HG03571 (cell line): ENCODE measurements around the gene RAC2.
"Not testable (repeated sequence)": the region's sequence is repeated elsewhere in the genome, so short reads cannot be mapped to it uniquely, and the experiment has no call there.

ENCODE experiments used
- ATAC-seq: cut with Tn5 transposase; IDR thresholded peaks from one replicate; pipeline ENCODE4 v1.9.1; 2021; ENCODE audit not compliant: unreplicated experiment

The RAC2 gene

DNA sequence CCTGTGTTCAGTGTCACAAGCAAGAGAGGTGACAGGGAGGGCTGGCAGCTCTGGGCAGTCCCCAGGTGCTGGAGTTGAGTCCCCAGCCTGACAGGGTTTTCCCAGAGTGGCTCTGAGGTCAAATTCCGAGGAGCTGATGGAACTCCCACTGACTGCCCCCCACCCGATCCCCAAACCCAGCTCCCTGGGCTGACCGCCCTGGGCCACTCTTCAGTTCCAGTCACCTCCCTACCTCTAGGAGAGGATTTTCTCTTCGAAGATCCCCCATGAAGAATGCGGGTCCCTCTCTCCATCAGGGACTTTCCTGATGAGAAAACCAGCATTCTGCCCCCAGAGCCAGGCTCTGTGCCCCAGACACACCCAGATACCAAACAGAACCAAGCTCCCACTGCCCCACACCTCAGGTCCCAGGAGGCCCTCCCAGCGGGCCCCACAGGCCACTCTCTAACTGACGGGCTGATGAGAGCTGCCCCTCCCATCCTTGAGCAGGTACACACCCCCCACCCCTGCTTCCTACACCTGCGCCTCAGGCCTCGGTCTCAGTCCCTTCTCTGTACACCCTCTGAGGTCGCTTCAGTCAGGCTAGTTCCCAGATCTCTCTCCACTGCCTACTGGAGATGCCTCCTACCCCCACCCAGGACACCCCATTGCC, 12.1 kb upstream of the RAC2 start:
- ATAC-seq, result no peak

DNA sequence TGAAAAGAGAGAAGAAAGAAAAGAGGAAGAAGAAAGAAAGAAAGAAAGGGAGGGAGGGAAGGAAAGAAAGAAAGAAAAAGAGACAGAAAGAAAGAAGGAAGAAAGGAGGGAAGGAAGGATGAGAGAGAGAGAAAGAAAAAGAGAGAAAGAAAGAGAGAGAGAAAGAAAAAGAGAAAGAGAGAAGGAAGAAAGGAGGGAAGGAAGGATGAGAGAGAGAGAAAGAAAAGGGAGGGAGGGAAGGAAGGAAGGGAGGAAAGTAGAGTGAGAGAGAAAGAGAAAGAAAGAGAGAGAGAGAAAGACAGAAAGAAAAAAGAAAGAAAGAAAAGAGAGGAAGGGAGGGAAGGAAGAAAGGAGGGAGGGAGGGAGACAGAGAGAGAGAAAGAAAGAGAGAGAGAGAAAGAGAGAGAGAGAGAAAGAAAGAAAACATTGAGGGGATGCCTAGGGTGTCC, 11.5 kb upstream of the RAC2 start:
- no peak for ATAC-seq

DNA sequence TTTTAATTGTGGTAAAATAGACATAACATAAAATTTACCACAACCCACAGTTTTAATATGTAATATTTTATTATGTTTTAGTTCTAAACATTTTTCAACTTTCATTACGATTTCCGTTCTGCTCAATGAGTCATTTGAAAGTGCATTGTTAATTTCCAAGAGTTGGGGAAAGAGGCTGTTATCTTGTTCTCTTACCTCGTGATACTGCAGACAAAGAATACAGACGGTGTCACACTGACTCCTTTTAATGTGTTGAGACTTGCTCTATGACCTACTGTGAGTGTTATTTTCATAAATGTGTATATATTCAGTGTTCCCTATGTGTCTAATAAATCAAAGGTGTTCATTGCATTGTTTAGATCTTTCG, 10.8 kb upstream of the RAC2 start:
- no peak for ATAC-seq

GRCh38 chr22:37254209-37254866, 10.3 kb upstream of the RAC2 start:
- ATAC-seq, result no peak

GRCh38 chr22:37253126-37253660, 9.1 kb upstream of the RAC2 start:
- no peak for ATAC-seq

GRCh38 chr22:37251836-37252235, 7.8 kb upstream of the RAC2 start:
- not testable (repeated sequence) for ATAC-seq

DNA sequence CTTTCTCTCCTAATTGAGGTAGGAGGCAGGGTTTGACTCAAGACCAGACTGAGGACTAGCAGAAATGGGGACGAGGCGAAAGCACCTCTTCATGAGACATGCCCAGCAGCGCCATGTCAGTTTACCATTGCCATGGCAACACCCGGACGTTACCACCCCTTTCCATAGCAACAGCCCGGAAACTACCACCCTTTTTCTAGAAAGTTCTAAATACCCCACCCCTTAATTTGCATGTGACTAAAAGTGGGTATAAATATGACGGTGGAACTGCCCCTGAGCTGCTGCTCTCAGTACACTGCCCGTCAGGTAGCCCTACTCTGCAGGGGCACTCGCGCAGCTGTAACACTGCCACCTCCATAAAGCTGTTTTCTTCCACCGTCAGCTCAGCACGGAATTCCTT, 5.9 kb upstream of the RAC2 start:
- no peak for ATAC-seq

- no peak for ATAC-seq
Observed at GRCh38 chr22:37248251-37248650, 4.2 kb upstream of the RAC2 start.

- ATAC-seq, result no peak
Observed at GRCh38 chr22:37245740-37246139, 1.7 kb upstream of the RAC2 start.

DNA sequence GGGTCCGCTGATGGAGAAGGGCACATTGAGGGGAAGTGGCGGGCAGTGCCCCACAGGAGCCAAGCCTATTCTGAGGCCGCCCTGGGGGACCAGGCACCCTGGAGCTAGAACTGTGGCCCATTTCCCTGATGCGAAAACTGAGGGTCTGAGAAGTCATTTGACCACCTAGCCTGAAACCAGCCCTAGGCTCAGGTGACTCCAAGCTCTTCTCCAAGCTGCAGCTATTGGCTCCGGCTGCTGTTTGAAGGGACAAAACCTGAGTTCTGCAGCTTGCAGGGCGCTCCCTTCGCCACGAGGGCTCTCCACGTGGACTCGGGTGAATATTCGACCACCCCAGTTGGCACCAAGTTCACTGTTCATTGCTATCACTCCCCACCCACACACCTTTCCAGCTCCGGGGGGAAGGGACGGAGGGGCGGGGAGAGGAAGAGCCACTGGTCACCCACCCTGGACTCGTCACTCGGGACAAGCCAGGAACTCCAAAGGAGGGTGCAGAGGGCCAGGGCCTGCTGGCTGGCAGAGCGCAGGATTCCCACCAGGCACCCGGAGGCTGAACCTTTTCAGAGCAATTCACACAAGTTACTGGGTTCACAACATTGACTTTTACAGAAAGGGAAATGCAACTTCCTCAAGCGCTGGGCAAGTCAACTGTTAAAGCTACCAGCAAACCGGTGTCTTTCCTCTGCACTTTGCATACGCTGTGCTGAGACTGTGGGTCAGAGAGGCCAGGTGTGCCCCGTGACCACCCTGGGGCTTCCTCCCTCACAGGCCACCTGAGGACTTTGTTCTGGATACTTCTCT, 1.1 kb upstream of the RAC2 start:
- no peak for ATAC-seq

DNA sequence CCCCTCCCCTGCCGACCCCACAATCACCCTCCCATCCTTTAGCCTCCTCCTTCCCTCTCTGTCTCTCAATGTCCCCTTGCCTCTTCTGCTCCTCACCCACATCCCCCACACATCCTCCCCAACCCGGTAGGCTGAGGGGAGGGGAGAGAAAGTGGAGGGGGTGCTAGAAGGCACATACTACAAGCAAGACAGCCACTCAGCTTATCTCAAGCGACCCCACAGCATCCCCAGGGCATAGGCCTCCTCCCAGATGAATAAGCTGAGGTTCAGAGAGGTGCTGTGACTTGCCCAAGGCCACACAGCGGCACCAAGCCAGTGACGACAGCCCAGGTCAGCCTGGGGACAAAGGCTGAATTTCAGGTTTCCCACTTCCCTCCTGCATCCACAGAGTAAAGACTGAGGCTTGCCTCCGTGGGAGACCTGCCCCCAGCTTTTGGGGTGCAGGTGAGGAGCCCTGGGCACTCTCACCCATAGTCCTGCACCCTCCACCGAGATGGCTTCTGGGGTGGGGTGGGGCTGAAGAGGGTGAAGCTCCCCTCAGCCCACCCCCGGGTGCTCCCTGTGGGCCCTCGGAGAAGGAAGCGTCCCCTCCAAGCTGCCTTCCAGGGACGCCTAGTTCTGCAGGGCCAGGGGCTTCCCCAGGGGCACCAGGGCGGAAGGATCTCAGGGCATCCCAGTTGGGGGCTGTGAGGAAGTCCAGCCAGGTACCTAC, 511 bp downstream of the RAC2 start:
- ATAC-seq, result peak; percentile 1

DNA sequence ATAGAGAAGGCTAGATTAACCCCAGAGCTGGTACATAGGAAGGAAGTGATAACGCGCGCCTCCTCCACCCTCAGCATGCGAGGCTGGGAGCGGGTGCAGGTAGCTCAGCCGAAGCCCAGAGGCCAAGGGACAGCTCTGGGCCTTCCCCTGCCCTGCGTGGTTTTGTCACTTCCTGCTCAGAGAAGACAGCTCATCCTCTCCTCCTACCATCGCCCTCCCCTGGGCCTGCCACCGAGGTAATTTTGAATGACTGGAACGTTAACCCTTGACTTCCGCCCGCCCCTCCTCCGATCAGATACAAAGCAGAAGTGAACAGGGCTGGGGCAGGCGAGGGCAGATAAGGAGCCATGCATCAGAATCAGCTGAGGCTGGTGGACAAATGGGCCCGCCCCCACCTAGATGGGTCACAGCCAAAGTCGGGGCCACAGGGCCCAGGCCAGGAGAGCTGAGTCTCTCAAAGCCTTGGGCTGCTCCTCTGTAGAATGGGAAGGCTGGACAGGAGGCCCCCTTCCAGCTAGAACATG, 1.6 kb downstream of the RAC2 start:
- peak; percentile 46 for ATAC-seq

- ATAC-seq, result no peak
Observed at GRCh38 chr22:37241351-37242142, 2.5 kb downstream of the RAC2 start.

DNA sequence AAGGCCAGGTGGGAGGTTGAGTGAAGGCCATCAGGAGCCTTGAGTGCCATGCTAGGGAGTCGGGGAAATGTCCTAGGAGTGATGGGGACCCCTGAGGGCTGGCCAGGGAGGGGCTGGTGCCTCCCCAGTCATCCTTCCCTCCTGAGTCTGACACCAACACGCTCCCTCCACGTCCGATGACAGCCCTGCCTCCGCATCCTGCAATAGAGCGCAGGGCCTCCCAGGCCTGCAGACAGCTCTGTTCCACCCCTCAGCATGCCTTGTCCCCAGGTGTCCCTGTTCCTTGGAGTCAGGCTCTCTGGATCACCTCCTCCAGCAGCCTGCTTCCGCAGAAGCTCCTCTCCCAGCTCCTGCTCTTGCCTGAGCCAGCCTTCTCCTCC, 3.1 kb downstream of the RAC2 start:
- no peak for ATAC-seq

GRCh38 chr22:37240240-37240940, 3.7 kb downstream of the RAC2 start:
- ATAC-seq, result no peak

GRCh38 chr22:37239336-37240239, 4.5 kb downstream of the RAC2 start:
- ATAC-seq, result no peak

DNA sequence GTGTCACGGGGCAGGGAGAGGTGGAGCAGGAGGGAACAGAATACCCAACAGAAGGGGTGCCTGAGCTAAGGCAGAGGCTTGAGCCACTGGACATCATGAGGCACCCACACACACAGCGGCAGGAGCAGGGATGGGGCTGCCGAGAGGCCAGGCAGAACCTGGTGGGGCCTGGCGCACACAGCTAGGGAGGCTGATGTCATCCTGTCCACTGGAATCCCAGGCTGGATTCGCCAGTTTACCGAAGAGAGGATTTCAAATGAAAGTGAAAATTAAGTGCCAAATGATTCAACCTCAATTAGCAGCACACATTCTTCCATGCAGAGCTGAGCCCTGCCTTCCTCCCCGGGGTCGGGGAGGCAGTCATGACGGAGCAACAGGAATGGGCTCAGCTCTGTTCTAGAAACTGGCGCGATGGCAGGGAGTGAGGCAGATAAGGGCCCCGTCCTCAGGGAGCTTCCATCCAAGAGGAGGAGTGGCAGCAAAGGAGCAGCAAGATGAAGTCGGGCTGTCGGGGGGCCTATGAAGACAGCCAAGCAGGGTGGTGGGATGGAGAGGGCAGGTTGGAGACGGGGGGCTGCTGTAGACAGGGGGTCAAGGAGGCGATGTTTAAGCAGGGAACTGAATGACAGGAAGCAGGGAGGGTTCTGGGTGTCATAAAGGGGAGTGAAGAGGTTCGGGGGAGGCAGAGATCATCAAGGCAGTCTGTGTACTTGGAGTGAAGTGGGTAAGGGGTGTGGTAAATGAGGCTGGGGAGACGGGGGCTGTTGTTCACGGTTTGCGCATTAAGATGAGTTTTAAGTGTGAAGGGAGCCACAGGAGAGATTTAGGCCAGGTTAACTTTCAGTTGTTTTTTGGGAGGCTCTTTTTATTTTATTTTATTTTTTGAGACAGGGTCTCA, 6.4 kb downstream of the RAC2 start:
- ATAC-seq, result no peak
